ENCODE measurements around the gene TASP1. TPM values are rescaled to one million over a fixed set of nuclear protein-coding genes. Genes with fewer than 3 reads are reported as not detected.

TASP1 gene
- total RNA-seq, 2 donors from 2014 or later = 16.5 to 51.8 TPM

DNA sequence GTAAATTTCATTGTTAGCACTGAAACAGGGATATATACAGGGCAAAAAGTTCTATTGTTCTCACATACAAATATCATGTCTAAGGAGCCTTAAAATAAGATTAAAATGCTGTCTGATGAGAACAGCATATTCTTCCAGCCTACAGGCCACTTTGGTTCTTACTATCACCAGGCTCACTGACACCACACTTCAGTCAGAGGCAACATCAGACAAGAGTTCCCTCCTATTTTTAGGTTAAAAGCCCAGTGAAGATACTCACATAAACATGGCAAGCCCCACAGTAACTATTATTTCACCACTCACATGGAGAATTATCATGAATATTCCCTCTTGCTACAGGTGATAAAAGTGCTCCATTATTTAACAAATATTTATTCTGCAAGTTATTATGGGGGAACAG, 241.9 kb downstream of the TASP1 start:
- no peak for DNase-seq (ENCODE audit: low spot score)
- Histone ChIP-seq H3K36me3 (no peaks in the 10 kb centered on the region), H3K27ac (no peak overlapping the region), H3K4me1 (ENCODE audit: control insufficient read depth in 1 of 2, low read depth in 2 of 2) (no peaks in the 10 kb centered on the region), H3K4me3 (no peak overlapping the region), H3K27me3 (replicated peaks; ENCODE audit: insufficient read depth) (no peaks in the 10 kb centered on the region), H3K9me3 (no peaks in the 10 kb centered on the region)
- no peak for TF ChIP-seq CTCF (IDR thresholded peaks at IDR 0.05)
- no peak for ATAC-seq (ENCODE audit: insufficient number of reproducible peaks, low FRiP score, low read depth)

DNA sequence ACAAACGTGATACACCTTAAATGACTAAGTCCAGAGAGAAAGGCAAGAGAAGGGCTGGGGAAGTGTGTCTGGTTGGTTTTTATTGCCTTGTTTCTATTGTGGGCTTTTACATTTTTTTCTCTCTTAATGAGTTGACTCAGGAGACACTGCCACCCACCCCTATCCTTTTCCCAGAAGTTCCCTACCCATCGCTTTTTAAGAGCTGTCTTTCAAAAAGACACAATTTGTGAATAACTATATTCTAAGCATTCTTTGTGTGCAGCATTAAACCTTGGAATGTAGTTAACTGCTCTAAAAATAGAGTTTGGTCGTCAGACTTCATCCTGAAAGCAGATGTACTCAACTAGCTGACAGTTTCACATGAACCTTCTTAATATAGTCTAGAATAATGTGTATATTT, 242.7 kb downstream of the TASP1 start:
- no peak for TF ChIP-seq CTCF (IDR thresholded peaks at IDR 0.05)
- no peak for ATAC-seq (ENCODE audit: insufficient number of reproducible peaks, low FRiP score, low read depth)
- H3K27ac ChIP-seq = no peak overlapping the region
- H3K4me3 ChIP-seq = no peak overlapping the region
- peaks cover 4% of the 10 kb centered on the region for H3K36me3 ChIP-seq
- DNase-seq (ENCODE audit: low spot score) = no peak
- H3K9me3 ChIP-seq = no peaks in the 10 kb centered on the region
- H3K4me1 ChIP-seq (ENCODE audit: control insufficient read depth in 1 of 2, low read depth in 2 of 2) = no peaks in the 10 kb centered on the region
- no peaks in the 10 kb centered on the region for H3K27me3 ChIP-seq (replicated peaks; ENCODE audit: insufficient read depth)

- Histone ChIP-seq H3K4me3 (no peak overlapping the region), H3K4me1 (ENCODE audit: control insufficient read depth in 1 of 2, low read depth in 2 of 2) (no peaks in the 10 kb centered on the region), H3K36me3 (peaks cover 4% of the 10 kb centered on the region), H3K27ac (no peak overlapping the region), H3K27me3 (replicated peaks; ENCODE audit: insufficient read depth) (no peaks in the 10 kb centered on the region), H3K9me3 (no peaks in the 10 kb centered on the region)
- no peak for DNase-seq (ENCODE audit: low spot score)
- TF ChIP-seq CTCF (IDR thresholded peaks at IDR 0.05) = no peak
- no peak for ATAC-seq (ENCODE audit: insufficient number of reproducible peaks, low FRiP score, low read depth)
These were observed 243.5 kb downstream of the TASP1 start for GRCh38 chr20:13395232-13395631.

- Histone ChIP-seq H3K27me3 (replicated peaks; ENCODE audit: insufficient read depth) (no peaks in the 10 kb centered on the region), H3K27ac (no peak overlapping the region), H3K36me3 (peaks cover 10% of the 10 kb centered on the region), H3K4me3 (no peak overlapping the region), H3K4me1 (ENCODE audit: control insufficient read depth in 1 of 2, low read depth in 2 of 2) (no peaks in the 10 kb centered on the region), H3K9me3 (no peaks in the 10 kb centered on the region)
- no peak for ATAC-seq (ENCODE audit: insufficient number of reproducible peaks, low FRiP score, low read depth)
- TF ChIP-seq CTCF (IDR thresholded peaks at IDR 0.05) = no peak
- DNase-seq (ENCODE audit: low spot score) = no peak
These were observed 246.3 kb downstream of the TASP1 start for GRCh38 chr20:13392391-13392790.

DNA sequence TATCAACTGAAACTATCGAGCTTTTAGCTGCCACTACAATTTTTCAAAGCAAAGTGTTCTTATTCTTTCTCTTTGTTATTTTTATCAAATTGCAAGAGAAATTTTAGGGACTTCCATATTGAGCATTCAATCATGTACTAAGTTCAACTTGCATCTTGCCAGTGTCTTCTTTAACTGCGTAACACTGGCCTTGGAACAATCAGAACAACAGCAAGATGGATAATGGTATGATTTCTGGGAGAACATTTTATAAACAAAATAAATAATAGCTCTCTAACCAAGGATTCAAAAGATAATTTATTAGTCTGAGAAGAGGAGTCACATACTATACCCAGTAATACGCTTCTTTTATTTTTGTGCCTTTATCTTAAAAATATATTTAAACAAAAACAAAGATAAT, 249.6 kb downstream of the TASP1 start:
- Histone ChIP-seq H3K9me3 (no peaks in the 10 kb centered on the region), H3K36me3 (peaks cover 12% of the 10 kb centered on the region), H3K27ac (no peak overlapping the region), H3K27me3 (replicated peaks; ENCODE audit: insufficient read depth) (no peaks in the 10 kb centered on the region), H3K4me1 (ENCODE audit: control insufficient read depth in 1 of 2, low read depth in 2 of 2) (no peaks in the 10 kb centered on the region), H3K4me3 (no peak overlapping the region)
- ATAC-seq (ENCODE audit: insufficient number of reproducible peaks, low FRiP score, low read depth) (no peak), DNase-seq (ENCODE audit: low spot score) (no peak)
- TF ChIP-seq CTCF (IDR thresholded peaks at IDR 0.05) = no peak
